ENCODE results near the gene LPP. TPM values are rescaled to one million over a fixed set of nuclear protein-coding genes. Genes with fewer than 3 reads are reported as not detected.

Gene LPP
- total RNA-seq, 1 donor from 2014 or later = 218 TPM

GRCh38 chr3:188133219-188133618 is 20.7 kb upstream of the LPP start:
- Histone ChIP-seq H3K36me3 (ENCODE audit: control insufficient read depth, insufficient read depth, low read length) (no peaks in the 10 kb centered on the region), H3K27me3 (ENCODE audit: control insufficient read depth, insufficient read depth, low read length) (no peaks in the 10 kb centered on the region), H3K4me3 (ENCODE audit: low read depth, low read length) (no peak overlapping the region)
- peak; percentile 98 for DNase-seq (ENCODE audit: low read depth)
- TF ChIP-seq CTCF (IDR thresholded peaks at IDR 0.05; ENCODE audit: insufficient read depth, low read length, poor library complexity, severe bottlenecking) = no peak

DNA sequence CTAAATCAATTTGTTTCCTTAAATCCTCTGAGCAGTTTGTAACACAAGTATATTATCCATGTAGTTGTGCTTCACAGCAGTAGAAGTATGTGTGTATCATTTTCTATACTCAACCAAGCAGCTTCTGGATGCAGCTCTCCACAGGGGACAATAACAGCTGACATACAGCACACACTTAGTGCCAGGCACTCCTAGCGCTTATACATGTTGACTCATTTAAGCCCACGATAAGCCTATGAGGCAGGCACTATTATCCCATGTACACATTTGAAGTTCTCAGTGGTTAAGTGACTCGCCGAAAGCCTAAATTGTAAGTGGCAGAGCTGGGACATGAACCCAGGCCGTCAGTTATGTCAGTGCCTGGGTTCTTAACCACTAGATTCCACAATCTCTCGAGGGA is 20.3 kb upstream of the LPP start:
- no peak for DNase-seq (ENCODE audit: low read depth)
- Histone ChIP-seq H3K36me3 (ENCODE audit: control insufficient read depth, insufficient read depth, low read length) (no peaks in the 10 kb centered on the region), H3K27me3 (ENCODE audit: control insufficient read depth, insufficient read depth, low read length) (no peaks in the 10 kb centered on the region), H3K4me3 (ENCODE audit: low read depth, low read length) (no peak overlapping the region)
- no peak for TF ChIP-seq CTCF (IDR thresholded peaks at IDR 0.05; ENCODE audit: insufficient read depth, low read length, poor library complexity, severe bottlenecking)

DNA sequence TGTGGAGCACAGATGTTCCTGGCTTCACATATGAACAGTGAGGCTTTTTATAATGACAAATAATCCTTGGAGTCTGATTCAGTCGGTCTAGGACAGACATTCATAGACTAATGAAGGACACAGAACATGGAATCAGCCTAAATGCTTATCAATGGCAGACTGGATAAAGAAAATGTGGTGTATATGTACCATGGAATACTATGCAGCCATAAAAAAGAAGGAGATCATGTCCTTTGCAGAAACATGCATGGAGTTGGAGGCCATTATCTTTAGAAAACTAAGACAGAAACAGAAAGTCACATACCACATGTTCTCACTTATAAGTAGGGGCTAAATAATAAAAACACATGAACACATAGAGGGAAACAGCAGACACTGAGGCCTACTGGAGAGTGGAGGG is 19.9 kb upstream of the LPP start:
- DNase-seq (ENCODE audit: low read depth) = no peak
- no peaks in the 10 kb centered on the region for H3K36me3 ChIP-seq (ENCODE audit: control insufficient read depth, insufficient read depth, low read length)
- H3K27me3 ChIP-seq (ENCODE audit: control insufficient read depth, insufficient read depth, low read length) = no peaks in the 10 kb centered on the region
- H3K4me3 ChIP-seq (ENCODE audit: low read depth, low read length) = no peak overlapping the region
- no peak for TF ChIP-seq CTCF (IDR thresholded peaks at IDR 0.05; ENCODE audit: insufficient read depth, low read length, poor library complexity, severe bottlenecking)

GRCh38 chr3:188134856-188135255 is 19.1 kb upstream of the LPP start:
- Histone ChIP-seq H3K36me3 (ENCODE audit: control insufficient read depth, insufficient read depth, low read length) (no peaks in the 10 kb centered on the region), H3K27me3 (ENCODE audit: control insufficient read depth, insufficient read depth, low read length) (no peaks in the 10 kb centered on the region), H3K4me3 (ENCODE audit: low read depth, low read length) (no peak overlapping the region)
- no peak for TF ChIP-seq CTCF (IDR thresholded peaks at IDR 0.05; ENCODE audit: insufficient read depth, low read length, poor library complexity, severe bottlenecking)
- DNase-seq (ENCODE audit: low read depth) = no peak

GRCh38 chr3:188135271-188135670 is 18.7 kb upstream of the LPP start:
- no peak for DNase-seq (ENCODE audit: low read depth)
- no peaks in the 10 kb centered on the region for H3K36me3 ChIP-seq (ENCODE audit: control insufficient read depth, insufficient read depth, low read length)
- H3K27me3 ChIP-seq (ENCODE audit: control insufficient read depth, insufficient read depth, low read length) = no peaks in the 10 kb centered on the region
- TF ChIP-seq CTCF (IDR thresholded peaks at IDR 0.05; ENCODE audit: insufficient read depth, low read length, poor library complexity, severe bottlenecking) = no peak
- no peak overlapping the region for H3K4me3 ChIP-seq (ENCODE audit: low read depth, low read length)

GRCh38 chr3:188137051-188137450 is 16.9 kb upstream of the LPP start:
- DNase-seq (ENCODE audit: low read depth) = no peak
- H3K36me3 ChIP-seq (ENCODE audit: control insufficient read depth, insufficient read depth, low read length) = no peaks in the 10 kb centered on the region
- no peaks in the 10 kb centered on the region for H3K27me3 ChIP-seq (ENCODE audit: control insufficient read depth, insufficient read depth, low read length)
- no peak for TF ChIP-seq CTCF (IDR thresholded peaks at IDR 0.05; ENCODE audit: insufficient read depth, low read length, poor library complexity, severe bottlenecking)
- H3K4me3 ChIP-seq (ENCODE audit: low read depth, low read length) = no peak overlapping the region

Measured in kidney epithelial cell (primary cell).